Body of pancreas (tissue), 4 donors: ENCODE measurements around the gene HRH3.

ENCODE experiments used
- CTCF ChIP-seq, 7 experiments: fragments of 450-650 bp in 4 of 7; fragments of 200-600 bp in 3 of 7; sonication (generic) in 3 of 7; IDR thresholded peaks; one replicate each; pipeline ENCODE4 v1.5.1; 2016 to 2019; ENCODE audit warnings: antibody characterized with exemption in 7 of 7
- POLR2A ChIP-seq, 3 donors: fragments of 450-650 bp; IDR thresholded peaks; one replicate each; pipeline ENCODE4 v1.6.1; 2016; ENCODE audit warnings: antibody characterized with exemption in 3 of 3, mild to moderate bottlenecking in 2 of 3

DNA sequence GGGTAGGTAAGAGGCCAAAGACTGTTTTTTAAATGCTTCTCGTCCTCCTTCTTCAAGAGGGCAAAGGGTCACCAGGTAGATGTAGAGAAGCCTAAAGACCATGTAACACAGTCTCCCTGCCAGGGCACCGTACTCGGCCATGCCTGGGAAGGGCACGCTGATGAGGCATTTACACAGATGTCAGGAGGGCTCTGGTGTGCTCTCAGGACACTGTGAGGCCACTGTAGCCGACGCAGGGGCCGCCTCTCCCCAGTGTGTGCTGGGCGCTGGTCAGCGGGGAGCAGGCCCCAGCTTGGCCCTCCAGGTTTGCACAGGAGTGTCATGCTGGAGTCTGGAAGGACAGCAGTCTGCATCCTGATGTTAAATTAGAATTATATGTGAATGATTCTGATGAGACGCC lies 44.4 kb downstream of the HRH3 start:
- TF ChIP-seq CTCF (IDR thresholded peaks at IDR 0.05) (no peak), POLR2A (IDR thresholded peaks at IDR 0.05) (no peak)
